Embryonic facial prominence (tissue), 1 donor: ENCODE data around the gene FYB1.

ENCODE experiments used
- DNase-seq: peaks from one replicate; pipeline ENCODE4 v3.0.0-alpha.2; 2016; ENCODE audit errors: extremely low spot score

FYB1 gene

GRCh38 chr5:39203951-39204350 is 15.4 kb downstream of the FYB1 start:
- no peak for DNase-seq

GRCh38 chr5:39203275-39203922 is 16.0 kb downstream of the FYB1 start:
- DNase-seq: no peak

GRCh38 chr5:39202597-39203274 is 16.6 kb downstream of the FYB1 start:
- DNase-seq: no peak

- DNase-seq: no peak
Observed at GRCh38 chr5:39201781-39202596, 17.4 kb downstream of the FYB1 start.

- DNase-seq: no peak
Observed at GRCh38 chr5:39201160-39201780, 18.1 kb downstream of the FYB1 start.

- no peak for DNase-seq
Observed at GRCh38 chr5:39200081-39200480, 19.3 kb downstream of the FYB1 start.

- no peak for DNase-seq
Observed at GRCh38 chr5:39199335-39199734, 20.0 kb downstream of the FYB1 start.

GRCh38 chr5:39198127-39198526 is 21.2 kb downstream of the FYB1 start:
- no peak for DNase-seq

- no peak for DNase-seq
Observed at GRCh38 chr5:39197556-39197955, 21.8 kb downstream of the FYB1 start.

- DNase-seq: no peak
Observed at GRCh38 chr5:39195198-39195826, 24.1 kb downstream of the FYB1 start.

GRCh38 chr5:39194466-39195136 is 24.8 kb downstream of the FYB1 start:
- DNase-seq: no peak

GRCh38 chr5:39193553-39194465 is 25.6 kb downstream of the FYB1 start:
- DNase-seq: no peak

GRCh38 chr5:39192450-39193160 is 26.8 kb downstream of the FYB1 start:
- no peak for DNase-seq

- no peak for DNase-seq
Observed at GRCh38 chr5:39191216-39191615, 28.1 kb downstream of the FYB1 start.

GRCh38 chr5:39190311-39191102 is 28.9 kb downstream of the FYB1 start:
- DNase-seq: no peak

GRCh38 chr5:39189292-39189955 is 29.9 kb downstream of the FYB1 start:
- no peak for DNase-seq

GRCh38 chr5:39187831-39188731 is 31.3 kb downstream of the FYB1 start:
- DNase-seq: no peak
